Activated CD8-positive, alpha-beta memory T cell treated with anti-CD3 and anti-CD28 coated beads for 1 hour (primary cell): ENCODE data around the gene SH3PXD2A.

Experiments used
- DNase-seq, 2 donors: peaks; one replicate each; pipeline ENCODE4 v3.0.0-alpha.2; 2020; ENCODE audit warnings: low read depth in 1 of 2; ENCODE audit errors: extremely low read depth in 1 of 2

SH3PXD2A gene

DNA sequence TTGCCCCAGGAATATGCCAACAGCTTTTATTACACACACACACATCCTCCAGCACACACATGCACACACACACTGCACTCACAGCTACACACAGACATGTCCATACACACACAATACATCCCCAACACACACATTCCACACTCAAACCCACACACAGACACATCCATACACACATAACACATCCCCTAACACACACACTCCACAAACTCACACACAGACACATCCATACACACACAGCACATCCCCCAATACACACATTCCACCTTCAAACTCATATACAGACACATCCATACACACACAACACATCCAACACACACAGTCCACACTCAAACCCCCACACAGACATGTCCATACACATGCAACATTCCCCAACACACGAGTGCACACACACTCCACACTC is 19.1 kb downstream of the SH3PXD2A start:
- no peak for DNase-seq

DNA sequence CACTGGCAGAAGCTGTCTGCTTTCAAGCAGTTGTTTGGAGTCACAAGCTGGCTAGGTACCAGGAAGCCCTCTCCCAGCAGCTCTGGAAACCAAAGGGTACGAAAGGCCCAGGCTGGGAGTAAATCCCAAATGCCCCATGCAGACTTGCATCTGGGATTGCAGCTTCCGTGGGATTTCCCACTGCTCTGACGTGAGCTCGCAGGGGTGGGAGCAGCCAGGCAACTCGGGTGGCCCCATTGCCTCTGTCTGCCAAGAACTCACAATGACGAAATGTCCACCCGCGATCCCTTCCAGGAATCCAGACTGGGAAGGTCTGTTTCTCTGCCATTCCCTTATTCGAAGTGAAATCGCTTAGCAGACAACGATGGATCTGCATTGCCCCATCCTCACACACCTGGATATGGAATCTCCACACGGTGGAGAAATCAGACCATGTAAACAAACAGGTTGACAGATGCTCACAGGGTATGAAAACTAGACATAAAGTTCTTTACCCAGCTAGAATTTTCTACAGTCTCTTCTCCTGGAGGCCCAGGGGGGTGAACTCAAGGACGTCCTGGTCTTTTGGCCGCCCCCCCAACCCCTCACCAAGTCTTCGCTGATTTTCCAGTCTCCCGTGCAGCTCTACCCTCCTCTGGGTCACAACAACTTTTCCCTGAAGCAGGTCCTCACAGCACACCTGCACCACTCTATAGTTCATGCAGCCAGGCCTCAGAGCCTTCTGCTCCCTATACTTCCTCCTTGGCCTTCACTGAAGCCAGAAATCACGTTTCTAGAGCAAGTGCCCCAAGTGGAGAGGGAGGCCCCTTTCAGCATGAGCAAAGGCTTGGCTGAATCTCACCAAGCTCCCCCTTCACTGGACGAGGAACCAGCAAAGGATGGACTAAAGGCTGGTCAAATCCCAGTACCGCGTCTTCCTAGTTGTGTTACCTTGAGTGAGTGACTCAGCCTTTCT is 20.0 kb downstream of the SH3PXD2A start:
- DNase-seq: no peak

DNA sequence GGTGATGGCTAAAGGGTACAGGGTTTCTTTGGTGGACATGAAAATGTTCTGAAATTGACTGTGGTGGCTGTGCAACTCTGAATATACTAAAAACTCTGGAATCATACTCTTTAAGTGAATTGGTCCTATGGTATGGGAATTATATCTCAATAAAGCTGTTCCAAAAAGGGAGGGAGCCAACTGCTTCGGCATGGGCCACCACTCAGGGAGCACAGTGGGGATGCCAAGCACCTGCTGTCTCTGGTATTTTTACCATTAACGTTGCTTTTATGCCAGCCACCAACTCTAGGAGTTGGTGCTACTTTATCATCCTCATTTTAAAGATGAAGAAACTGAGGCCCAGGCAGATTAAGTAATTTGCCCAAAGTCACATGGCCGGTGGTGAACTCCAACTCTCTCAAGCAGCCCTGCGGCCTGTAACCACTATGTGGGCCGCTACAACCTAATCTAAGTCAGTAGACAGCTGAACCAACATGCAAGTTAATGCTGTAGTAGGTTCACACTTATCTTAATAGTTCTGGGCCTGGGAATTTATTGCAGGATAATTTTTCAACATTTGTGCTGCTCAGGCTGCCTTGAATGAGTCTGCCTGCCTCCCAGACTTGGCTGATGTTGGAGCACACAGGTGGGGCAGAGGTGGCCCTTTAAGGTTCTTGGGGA is 20.8 kb downstream of the SH3PXD2A start:
- no peak for DNase-seq

DNA sequence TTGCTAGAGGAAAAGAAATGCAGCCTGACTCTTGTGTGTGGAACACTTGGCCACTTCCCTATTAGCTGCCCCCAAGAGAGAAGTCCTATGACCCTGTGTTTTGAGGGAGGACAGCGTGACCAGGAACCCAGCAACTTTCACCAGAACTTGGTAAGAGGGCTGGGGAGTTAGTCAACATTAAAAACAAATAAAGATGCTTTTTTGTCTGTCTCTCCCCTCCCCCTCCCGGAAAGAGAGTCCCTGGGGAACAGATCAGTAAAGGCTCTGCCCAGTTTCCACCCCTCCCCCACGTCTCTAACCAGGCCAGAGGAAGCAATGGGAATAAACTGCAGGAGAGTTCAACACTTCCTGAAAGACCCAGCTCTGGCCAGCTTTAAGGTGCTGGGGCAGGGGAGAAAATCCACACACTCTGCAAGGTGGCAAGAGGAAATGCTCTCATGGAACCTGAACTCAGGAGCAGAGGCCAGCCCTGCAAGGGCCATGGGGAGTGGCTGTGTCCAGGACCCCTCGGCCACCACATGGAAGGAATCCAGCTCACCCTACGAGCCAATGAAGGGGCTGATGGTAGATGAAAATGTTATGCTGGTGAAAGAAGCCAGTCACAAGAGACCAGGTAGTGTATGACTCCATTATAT is 21.5 kb downstream of the SH3PXD2A start:
- DNase-seq: no peak

DNA sequence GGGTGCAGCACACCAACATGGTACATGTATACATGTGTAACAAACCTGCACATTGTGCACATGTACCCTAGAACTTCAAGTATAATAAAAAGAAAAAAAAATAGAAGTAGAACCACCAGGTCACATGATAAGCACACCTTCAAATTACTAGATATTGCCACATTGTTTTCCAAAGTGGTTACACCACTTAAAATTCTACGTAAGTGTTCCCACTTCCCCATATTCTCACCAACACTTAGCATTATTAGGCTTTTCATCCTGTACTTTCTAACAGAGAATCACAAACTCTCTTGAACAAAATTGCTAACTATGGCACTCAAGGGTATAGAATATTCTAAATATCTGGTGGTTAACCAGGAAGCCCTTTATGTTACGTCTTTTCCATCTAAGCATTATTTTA is 22.6 kb downstream of the SH3PXD2A start:
- no peak for DNase-seq

DNA sequence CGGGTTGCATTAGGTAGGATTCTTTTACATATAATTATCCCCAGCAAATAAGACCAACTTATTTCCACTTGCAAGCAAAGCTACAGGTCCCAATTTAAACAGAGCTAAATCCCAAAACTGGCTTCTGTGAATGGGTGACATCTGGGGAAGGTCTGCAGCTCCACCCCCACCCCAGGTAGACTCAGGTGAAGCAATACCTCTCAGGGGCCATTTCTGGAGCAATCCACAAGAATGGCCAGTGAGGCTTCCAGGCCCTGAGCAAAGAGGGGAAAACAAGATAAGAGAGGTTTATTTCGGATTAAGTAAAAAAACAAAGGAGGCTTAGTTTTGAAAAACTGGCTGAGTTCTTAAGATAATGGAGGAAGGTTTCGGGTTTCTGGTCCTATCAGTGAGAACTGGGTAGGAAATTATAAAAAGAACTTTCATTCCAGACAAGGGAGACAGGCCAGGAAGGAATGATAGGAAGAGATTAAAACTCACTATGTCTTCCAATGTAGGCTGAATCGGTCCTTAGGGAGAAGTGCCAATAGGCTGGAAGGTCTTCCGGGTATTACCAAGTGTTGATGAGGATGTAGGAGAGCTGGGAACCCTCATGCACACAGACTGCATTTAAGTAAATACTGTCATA is 25.4 kb downstream of the SH3PXD2A start:
- no peak for DNase-seq

DNA sequence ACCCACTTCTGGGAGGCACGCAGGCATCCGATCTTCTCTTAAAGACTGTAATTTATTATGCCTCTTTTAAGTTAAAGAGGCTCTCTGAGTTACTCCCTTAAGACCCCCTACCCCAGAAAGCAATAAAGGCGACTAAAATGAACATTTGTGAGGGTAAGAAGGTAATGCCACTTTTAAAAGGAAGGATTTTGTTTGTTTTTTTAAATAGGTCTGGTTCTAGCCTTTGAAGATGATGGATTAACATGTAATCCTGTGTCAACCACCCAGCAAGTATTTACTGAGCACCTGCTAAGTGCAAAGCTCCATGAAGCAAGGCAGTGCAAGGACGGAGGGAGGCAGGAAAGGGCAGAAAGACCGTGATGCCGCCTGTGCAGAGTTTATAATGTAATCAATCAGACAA is 26.1 kb downstream of the SH3PXD2A start:
- no peak for DNase-seq

DNA sequence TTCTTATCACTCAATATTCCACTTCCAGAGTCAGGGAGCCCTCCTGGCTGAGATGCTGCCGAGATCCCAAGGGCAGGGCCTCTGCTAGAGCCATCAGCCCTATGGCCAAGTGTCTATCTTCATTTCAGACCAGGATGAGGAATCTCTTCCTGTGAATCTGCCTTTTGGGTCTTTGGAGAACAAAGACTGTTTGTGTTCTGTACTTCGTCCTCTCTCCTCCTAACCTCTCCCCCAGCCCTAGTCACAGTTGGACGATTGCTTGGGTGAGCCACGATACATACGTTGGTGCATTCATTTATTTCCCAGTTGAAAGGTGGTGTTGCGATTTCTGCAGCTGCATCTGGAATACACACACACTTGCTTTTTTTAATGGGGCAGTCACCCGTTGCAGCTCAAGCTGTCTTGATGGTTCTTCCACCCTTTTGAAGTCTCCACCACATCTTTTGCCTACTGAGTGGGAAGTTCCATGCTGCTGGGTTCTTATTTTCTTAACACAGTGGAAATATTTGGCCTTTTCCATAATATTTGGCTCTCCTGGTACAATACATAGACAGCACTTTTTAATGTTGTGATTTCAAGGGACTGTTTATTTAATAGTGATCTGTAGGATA is 26.7 kb downstream of the SH3PXD2A start:
- DNase-seq: no peak

DNA sequence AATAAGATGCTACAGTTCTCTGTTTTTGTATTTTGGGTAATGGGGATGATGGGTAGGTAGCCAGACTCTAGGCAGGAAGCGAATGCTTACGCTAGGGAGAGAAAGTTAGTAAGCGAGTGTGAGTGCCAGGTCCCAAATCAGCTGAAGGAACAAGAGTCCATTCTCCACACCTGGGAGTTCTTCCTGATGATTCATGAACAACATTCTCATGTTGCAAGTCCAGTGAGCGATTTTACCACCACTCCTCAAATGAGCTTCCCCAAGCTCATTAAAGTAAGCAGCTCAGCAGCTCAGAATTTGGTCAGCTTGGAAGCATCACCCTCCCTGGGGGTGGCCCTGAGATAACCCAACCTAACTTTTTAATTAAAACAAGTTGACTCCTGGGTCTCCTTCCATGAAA is 27.3 kb downstream of the SH3PXD2A start:
- no peak for DNase-seq

DNA sequence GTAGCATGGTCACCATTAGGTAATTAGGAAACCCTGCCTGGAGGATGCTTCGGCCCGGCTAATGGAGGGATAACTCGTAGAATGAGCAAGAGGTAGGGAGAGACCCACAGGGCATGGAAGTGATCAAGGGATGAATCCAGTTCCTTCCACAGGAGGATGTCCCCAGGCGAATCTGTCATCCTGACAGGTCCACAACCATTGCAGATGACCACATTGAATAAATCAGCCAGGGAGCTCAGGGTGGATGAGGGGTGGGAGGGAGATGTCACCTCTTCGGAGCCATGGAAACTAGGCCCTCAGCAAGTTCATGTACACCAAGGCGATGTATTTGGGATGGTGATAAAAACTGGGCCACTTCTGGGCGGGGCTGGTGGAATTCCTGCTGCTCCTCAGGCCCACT is 28.5 kb downstream of the SH3PXD2A start:
- DNase-seq: no peak

DNA sequence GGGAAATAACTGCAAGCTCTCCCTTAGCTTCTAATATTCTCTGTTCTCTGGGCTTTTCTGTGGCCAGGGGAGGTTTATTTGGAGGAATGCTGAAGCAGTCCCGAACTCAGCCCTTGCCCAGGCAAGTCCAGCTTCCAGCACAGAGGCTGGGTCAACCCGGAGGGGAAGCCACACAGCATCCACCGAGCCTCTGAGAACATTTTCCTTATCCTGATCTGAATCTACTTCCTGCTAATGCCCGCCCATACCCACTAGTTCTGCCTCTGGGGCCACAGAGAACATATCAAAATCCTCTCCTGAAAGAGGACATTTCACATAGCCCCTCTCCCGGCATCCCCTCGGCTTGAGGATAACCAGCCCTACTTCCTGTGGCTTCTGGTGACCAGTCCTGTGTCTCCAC is 31.1 kb downstream of the SH3PXD2A start:
- no peak for DNase-seq

DNA sequence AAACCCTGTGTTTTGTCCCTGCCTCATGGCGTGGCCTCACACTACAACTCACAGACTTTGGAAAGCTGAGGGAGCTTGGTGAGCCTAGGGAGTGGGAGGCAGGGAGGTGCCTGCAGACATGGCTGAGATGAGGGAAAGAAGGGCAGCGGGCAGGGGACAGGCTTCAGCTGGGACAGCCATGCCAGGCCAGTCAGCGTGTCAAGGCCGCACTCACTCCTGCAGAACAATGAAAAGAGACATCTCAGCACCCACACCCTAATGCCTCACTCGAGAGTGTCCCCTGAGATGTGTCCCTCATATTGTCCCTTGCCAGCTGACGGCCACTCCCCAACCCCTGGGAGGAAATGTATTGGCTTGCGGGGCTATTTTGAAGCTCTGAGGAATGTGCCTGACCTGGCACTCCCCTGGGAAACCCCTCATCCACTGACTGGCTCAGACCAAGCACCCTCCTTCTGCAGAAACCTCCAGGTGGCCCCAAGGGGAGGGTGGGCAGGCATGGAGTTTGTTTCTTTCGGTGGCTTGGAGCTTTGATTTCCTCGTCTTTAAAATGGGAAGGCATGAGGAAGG is 31.6 kb downstream of the SH3PXD2A start:
- no peak for DNase-seq

DNA sequence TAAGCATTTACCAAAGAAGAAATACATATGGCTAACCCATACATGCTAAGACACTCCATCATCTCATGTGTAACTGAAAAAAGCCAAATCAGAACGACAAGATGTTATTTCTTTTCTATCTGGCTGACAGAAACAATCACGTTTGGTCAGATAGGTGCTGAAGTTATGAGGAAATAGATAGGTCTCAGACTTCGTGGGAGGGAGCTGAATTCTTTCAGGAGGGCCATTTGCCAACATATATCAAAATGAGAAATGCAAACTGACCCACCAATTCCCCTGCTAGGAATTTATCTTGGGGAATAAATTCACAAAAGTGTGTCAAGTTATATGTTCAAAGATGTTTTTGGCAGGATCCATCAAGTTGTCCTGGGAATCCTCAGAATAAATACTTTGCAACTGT is 32.6 kb downstream of the SH3PXD2A start:
- no peak for DNase-seq

DNA sequence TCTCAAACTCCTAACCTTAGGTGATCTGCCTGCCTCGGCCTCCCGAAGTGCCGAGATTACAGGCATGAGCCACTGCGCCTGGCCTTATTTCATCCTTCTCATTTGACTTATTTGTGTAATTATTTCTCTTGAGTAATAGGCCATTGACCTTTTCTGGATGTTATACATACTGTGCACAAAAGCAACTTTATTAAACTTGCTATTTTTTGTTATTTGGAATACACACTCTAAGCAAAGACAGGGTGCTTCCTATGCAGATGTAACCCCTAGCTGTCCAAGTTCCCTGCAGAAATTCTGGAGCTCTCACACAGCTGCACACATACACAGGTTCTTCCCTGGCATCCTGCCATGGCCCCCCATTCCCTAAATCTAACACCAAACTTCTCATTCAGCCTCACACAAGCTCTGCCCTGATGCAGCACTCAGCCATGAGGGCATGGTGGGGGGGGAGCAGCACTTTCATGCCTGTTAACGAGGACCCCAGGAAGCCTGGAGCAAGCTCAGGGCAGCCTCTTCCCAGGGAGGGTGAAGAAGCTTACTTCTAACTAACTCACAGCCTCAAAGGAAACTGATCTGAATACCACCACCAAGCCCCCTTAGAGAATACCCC is 33.2 kb downstream of the SH3PXD2A start:
- DNase-seq: no peak

DNA sequence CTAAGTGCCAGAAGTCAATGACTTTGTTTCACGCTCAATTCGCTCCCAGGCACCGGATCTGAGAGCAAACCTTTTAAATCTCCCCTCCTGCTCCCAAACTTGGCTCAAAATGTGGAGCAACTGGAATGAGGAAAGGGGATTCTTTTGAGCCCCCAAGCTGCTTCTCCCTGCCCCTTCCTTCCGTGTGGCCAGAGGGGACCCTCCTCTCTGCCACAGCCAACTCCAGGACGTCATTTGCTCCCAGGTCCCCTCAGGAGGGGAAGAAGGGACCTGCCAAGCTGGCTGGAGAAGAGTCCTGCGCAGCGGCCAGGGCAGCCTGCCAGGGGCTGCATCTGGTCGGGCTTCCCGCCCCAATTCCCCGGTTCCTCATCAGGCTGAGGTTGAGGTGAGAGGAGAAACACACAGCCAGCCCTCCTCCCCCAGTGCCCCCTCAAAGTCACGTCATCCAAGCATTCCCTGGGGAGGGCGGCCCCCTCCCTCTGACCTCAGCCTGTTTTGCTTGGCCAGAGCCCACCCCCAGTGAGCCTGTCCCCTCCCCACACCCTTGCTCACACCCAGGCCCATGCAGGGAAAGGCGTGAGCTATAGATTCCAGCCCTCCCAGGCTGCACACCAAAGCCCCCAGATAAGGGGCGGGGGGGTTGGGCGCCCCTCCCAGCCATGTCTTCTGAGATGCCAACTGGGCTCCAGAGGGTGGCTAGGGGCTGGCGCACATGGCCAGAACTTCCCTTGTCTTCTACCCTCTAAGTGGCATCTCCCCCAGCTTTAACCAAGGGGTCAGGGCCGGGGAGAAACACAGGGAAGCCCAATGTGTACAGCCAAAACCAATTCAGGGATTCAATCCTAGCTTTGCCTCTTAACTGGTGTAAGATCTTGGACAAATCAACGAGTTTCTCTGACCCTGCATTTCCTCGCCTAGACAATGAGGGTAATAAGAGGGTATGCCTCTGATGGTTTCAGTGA is 35.0 kb downstream of the SH3PXD2A start:
- no peak for DNase-seq

DNA sequence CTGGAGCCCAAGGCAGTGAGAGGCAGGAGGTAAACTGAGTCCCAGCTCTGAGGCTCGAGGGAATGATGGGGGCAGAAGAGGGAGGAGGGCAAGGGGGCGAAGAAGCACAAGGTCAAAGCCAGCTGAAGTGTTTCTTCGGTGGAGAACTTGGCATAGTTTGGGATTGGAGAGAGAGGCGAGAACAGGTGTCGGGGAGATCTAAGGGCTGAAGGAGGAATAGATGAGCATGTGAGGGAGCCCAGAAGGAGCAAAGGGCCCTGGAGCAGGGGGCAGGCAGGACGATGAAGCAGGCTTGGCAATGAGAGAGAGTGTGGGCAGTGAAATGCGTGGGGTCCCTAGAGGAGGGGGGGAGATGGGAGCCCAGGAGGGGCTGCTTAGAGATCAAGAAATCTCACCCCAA is 35.9 kb downstream of the SH3PXD2A start:
- no peak for DNase-seq

DNA sequence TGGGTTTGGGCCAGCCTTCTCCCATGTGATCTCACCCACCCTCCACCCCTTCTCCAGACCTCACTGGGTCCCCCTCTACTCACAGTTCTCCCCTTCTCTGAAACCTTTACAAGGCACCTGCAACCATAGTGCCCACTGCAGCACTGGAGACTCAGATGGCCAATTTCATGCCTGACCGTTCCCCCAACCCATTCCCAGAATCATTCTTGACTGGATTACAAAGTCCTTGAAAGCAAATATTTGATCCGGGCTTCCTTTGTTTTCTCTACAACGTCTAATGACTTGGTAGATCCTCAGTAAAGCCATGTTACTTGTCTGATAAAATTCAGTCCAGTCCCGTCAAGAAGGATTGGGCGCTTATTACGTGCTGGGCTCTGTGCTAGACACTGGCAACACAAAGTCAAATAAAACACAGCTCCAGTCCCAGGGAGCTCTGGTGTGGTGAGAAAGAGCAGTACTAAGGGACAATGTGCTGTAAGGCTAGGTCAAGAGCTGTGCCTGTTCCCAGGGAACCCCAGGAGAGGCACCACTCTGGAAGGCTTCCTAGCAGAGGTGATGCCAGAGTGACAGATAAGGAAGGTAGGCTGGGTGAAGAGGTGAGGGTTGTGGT is 36.5 kb downstream of the SH3PXD2A start:
- DNase-seq: no peak

DNA sequence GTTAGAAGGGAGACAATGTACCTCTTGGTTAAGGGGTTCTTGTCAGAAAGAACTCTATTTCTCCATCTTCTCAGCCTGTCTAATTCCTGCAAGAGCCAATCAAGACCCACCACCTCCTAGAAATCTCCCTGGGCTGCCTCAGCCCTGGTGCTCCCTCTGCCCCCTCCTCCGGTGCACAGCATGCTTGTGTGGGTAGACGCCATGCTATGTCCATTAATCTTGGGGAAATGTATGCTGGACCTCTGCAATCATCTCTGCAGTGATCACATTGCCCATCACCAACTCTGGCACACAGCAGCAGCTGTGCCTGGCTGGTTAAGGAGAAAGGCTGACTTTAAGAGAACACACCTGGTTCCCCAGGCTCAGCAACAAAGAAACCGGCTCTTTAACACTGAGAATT is 37.3 kb downstream of the SH3PXD2A start:
- no peak for DNase-seq

DNA sequence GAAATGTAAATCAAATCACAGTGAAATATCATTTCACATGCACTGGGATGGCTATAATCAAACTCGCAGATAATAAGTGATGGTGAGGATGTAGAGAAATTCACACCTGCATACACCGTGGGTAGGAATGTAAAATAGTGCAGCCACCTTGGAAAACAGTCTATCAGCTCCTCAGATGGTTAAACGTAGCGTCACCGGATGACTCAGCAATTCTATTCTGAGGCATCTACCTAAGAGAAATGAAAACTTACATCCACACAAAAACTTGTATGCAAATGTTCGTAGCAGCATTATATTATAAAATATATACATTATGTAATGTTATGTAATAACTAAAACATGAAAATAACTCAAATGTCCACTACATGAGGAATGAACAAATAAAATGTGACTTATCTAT is 38.9 kb downstream of the SH3PXD2A start:
- no peak for DNase-seq
